OCI-LY3 (cell line): ENCODE results near the gene NCOA3.

ENCODE experiments used
- EZH2phosphoT487 ChIP-seq: fragments of 200-600 bp; shearing (Covaris generic); IDR thresholded peaks from 2 replicates; pipeline ENCODE4 v1.6.1; 2018; ENCODE audit warnings: antibody characterized with exemption, mixed run types, low read depth
- TF ChIP-seq, protein P1 (sequence below): fragments of 200-600, 300-600 bp; sonication (generic); IDR thresholded peaks from 2 replicates; pipeline ENCODE4 v1.5.1; 2014; ENCODE audit warnings: antibody characterized with exemption, low read length, low read depth

DNA sequence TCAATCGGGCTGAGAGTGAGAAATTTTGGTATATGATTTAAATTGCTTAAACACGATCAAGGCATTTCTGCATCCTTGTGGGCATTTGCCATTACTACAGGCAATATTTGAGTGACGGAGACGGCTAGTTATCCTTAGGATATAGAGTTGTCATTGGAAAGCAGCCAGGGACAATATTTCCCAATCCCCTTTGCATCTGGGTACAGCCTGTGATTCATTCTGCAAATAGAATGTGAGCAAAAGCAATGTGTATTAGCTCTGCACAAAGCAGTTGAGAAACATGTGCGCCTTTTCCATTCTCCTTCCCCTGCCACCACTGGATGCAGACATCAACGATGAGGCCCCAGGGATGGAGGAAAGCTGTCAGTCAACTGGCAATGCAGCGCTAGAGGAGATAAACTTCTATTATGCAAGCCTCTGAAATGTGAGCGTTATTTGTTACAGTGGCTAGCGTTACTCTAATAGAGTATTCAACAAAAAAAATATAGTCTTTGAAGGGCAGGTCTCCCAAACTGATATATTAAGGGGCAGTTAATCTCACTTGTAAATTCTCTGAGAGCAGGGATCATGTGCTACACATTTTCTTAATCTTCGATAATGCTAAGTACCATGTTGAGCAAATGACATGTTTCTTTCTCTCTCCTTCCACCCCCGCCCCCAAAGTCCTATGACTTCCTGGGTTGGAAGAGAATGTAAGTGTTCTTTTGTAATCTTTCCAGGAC lies 37.1 kb upstream of the NCOA3 start:
- TF ChIP-seq, protein P1, sequence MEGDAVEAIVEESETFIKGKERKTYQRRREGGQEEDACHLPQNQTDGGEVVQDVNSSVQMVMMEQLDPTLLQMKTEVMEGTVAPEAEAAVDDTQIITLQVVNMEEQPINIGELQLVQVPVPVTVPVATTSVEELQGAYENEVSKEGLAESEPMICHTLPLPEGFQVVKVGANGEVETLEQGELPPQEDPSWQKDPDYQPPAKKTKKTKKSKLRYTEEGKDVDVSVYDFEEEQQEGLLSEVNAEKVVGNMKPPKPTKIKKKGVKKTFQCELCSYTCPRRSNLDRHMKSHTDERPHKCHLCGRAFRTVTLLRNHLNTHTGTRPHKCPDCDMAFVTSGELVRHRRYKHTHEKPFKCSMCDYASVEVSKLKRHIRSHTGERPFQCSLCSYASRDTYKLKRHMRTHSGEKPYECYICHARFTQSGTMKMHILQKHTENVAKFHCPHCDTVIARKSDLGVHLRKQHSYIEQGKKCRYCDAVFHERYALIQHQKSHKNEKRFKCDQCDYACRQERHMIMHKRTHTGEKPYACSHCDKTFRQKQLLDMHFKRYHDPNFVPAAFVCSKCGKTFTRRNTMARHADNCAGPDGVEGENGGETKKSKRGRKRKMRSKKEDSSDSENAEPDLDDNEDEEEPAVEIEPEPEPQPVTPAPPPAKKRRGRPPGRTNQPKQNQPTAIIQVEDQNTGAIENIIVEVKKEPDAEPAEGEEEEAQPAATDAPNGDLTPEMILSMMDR, result peak; percentile 35
- no peak for TF ChIP-seq EZH2phosphoT487
